ENCODE measurements around the gene MYL5.

The MYL5 gene

DNA sequence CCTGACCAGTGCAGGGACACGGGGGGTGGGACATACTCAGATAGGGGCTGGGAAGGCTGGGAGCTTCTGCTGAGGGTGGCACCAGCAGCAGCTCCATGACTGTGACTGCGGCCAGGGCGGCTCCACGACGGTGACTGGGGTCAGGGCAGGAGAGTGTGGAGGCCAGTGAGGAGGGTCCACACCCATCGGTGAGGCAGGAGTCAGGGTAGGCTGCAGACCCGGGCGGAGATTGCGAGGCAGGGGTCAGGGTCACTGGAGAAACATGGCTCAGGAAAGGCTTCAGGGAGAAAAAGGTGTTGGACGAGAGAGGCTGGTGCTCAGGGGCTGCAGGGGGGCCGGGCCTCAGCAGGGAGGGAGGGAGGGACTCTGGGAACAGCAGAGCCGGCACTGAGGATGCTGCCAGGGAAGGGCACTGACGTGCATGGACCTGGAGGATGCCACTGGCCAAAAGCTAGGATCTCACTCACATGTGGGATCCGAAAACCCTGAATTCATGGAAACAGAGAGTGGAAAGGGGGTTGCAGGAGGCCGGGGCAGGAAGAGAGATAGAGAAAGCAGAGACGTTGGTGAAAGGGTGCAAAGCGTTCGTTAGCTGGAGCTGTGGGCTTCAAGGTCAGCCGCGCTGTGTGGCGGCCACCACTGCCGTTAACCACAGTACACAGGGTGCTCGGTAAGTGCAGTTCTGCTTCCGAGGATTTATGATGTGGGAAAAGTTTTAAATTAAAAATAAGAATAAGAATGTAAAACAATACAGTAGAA lies 22.3 kb upstream of the MYL5 start:
- TF ChIP-seq MYC (IDR thresholded peaks at IDR 0.05; ENCODE audit: low read depth, low read length) (no peak), POLR2A (IDR thresholded peaks at IDR 0.05; ENCODE audit: extremely low read depth, insufficient read length) (no peak)
- TF ChIP-seq, protein P1, sequence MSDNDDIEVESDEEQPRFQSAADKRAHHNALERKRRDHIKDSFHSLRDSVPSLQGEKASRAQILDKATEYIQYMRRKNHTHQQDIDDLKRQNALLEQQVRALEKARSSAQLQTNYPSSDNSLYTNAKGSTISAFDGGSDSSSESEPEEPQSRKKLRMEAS (IDR thresholded peaks at IDR 0.05; ENCODE audit: low read depth, low read length) = no peak
- TF ChIP-seq, protein P2, sequence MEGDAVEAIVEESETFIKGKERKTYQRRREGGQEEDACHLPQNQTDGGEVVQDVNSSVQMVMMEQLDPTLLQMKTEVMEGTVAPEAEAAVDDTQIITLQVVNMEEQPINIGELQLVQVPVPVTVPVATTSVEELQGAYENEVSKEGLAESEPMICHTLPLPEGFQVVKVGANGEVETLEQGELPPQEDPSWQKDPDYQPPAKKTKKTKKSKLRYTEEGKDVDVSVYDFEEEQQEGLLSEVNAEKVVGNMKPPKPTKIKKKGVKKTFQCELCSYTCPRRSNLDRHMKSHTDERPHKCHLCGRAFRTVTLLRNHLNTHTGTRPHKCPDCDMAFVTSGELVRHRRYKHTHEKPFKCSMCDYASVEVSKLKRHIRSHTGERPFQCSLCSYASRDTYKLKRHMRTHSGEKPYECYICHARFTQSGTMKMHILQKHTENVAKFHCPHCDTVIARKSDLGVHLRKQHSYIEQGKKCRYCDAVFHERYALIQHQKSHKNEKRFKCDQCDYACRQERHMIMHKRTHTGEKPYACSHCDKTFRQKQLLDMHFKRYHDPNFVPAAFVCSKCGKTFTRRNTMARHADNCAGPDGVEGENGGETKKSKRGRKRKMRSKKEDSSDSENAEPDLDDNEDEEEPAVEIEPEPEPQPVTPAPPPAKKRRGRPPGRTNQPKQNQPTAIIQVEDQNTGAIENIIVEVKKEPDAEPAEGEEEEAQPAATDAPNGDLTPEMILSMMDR (IDR thresholded peaks at IDR 0.05; ENCODE audit: low read depth, low read length) = no peak
- DNase-seq (ENCODE audit: low read depth) = no peak
- H3K4me3 ChIP-seq (ENCODE audit: low read depth, low read length) = no peak overlapping the region

DNA sequence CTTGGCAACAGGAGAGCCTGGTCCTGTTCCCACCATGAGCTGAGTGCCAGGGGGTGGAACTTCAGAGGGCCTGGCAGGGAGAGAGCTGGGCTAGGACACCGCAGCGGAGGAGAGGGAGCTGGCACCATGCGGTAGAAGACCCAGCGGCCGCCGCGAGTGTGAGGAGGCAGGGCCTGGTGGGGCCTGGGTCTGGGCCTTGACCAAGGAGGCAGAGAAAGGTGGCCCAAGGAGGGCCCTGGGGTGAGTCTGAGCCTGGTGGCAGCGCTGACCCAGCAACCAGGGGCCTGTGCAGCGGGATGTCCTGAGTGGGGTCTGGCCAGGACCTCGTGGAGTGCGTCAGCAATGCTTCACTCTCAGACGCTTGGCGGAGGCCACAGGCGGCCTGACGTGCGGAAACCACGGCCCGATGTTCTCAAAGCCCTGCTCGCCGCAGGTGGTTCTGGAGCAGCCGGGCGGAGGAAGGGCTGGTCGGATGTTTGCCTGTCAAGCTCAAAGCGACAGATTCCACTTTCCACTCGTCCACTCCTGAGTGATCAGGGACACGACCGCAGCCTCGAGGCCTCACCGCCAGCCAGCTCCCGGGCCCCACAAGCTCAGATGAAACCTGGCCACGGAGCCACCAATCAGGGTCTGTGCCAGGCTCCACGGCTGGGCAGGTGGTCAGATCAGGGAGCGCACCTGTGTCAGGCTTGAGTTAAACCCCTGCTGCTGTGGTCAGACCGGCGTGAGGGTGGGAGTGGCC lies 21.1 kb upstream of the MYL5 start:
- no peak overlapping the region for H3K4me3 ChIP-seq (ENCODE audit: low read depth, low read length)
- TF ChIP-seq, protein P2 (IDR thresholded peaks at IDR 0.05; ENCODE audit: low read depth, low read length) = no peak
- TF ChIP-seq MYC (IDR thresholded peaks at IDR 0.05; ENCODE audit: low read depth, low read length) (no peak), POLR2A (IDR thresholded peaks at IDR 0.05; ENCODE audit: extremely low read depth, insufficient read length) (no peak)
- TF ChIP-seq, protein P1 (IDR thresholded peaks at IDR 0.05; ENCODE audit: low read depth, low read length) = no peak
- DNase-seq (ENCODE audit: low read depth) = no peak

DNA sequence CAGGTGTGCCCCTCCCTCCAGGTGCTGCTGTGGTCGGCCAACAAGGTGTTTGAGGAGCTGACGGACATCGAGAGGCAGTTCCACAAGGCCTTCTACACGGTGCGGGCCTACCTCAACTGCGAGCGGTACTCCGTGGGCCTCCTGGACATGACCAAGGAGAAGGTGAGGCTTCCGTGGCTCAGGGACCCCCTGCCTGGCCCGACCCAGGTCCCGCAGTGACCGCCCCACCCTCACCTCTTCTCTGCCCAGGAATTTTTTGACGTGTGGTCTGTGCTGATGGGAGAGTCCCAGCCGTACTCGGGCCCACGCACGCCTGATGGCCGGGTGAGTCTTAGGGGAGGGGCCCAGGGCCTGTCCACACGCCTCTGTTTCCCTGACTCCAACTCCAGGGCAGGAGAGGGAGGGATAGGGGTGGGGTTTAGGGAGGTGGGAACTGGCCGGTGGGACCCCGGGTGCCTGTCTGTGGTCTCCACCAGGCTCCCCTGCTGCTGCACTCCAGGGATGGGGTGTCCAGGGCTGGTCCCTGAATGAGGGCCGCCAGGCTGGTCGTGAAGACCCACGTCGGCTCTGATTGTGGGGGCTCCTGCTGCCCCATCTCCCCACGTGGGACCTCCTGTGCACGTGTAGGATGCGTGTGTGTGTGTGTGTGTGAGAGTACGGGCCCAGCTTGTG lies 20.4 kb upstream of the MYL5 start:
- H3K4me3 ChIP-seq (ENCODE audit: low read depth, low read length) = no peak overlapping the region
- TF ChIP-seq, protein P2 (IDR thresholded peaks at IDR 0.05; ENCODE audit: low read depth, low read length) = no peak
- TF ChIP-seq, protein P1 (IDR thresholded peaks at IDR 0.05; ENCODE audit: low read depth, low read length) = no peak
- no peak for TF ChIP-seq MYC (IDR thresholded peaks at IDR 0.05; ENCODE audit: low read depth, low read length)
- TF ChIP-seq POLR2A (IDR thresholded peaks at IDR 0.05; ENCODE audit: extremely low read depth, insufficient read length) = no peak
- DNase-seq (ENCODE audit: low read depth) = no peak

DNA sequence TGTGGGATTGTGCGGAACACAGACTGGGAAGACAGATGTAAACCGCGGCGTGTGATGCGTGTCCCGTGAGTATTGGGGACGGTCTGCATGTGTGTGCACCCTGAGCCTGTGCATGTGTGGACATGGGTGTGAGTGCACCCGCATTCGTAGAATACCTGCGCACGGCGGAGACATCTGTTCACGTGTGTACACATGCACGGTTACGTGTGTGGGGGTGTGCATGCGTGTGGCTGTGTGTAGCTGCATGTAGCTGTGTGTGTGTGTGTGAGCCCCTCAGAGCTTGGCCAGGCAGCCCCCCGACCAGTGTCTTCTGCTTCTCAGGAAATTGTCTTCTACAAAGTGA lies 19.9 kb upstream of the MYL5 start:
- TF ChIP-seq, protein P2 (IDR thresholded peaks at IDR 0.05; ENCODE audit: low read depth, low read length) = no peak
- TF ChIP-seq POLR2A (IDR thresholded peaks at IDR 0.05; ENCODE audit: extremely low read depth, insufficient read length) = no peak
- TF ChIP-seq MYC (IDR thresholded peaks at IDR 0.05; ENCODE audit: low read depth, low read length) = no peak
- TF ChIP-seq, protein P1 (IDR thresholded peaks at IDR 0.05; ENCODE audit: low read depth, low read length) = no peak
- no peak overlapping the region for H3K4me3 ChIP-seq (ENCODE audit: low read depth, low read length)
- DNase-seq (ENCODE audit: low read depth) = no peak

DNA sequence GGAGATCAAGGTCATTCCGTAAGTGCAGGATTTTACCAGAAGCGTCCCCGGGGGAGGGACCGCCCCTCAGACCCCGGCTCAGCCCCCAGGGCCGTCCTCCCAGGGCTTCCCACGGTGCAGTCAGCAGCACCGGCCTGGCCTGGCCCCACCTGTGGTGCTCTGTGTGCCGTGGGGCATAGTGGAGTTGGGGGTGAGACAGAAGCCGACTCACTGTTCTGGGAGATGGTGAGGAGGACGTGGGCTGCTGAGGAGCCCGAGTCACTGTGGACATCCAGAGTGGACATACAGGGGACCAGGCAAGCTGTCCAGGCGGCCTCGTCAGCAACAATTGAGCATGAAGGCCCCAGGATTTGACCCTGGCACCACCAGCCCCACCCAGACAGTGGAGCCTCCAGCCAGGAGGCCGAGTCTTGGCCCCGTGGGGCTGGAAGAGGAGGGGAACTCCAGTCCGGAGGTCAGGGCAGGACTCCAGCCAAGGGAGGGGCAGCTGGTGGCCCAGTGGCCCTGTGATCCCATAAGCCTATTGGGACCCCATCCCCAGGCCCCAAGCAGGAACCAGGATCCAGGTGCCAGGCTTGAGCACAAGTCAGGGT lies 19.4 kb upstream of the MYL5 start:
- DNase-seq (ENCODE audit: low read depth) = no peak
- TF ChIP-seq MYC (IDR thresholded peaks at IDR 0.05; ENCODE audit: low read depth, low read length) (no peak), POLR2A (IDR thresholded peaks at IDR 0.05; ENCODE audit: extremely low read depth, insufficient read length) (no peak)
- TF ChIP-seq, protein P2 (IDR thresholded peaks at IDR 0.05; ENCODE audit: low read depth, low read length) = no peak
- TF ChIP-seq, protein P1 (IDR thresholded peaks at IDR 0.05; ENCODE audit: low read depth, low read length) = no peak
- no peak overlapping the region for H3K4me3 ChIP-seq (ENCODE audit: low read depth, low read length)
